Tibial nerve (tissue), 4 donors: Measurements from ENCODE around the gene TIMM23.

ENCODE experiments used
- CTCF ChIP-seq, 5 experiments: fragments of 200-600 bp in 3 of 5; fragments of 450-650 bp in 2 of 5; sonication (generic) in 3 of 5; IDR thresholded peaks; one replicate each; pipeline ENCODE4 v1.5.1; 2016 to 2019; ENCODE audit warnings: antibody characterized with exemption in 5 of 5, mild to moderate bottlenecking in 3 of 5, moderate library complexity in 2 of 5
- EP300 ChIP-seq, 2 donors: sonication (generic); formaldehyde crosslinking; IDR thresholded peaks; one replicate each; pipeline ENCODE4 v1.6.1; 2017; ENCODE audit warnings: antibody characterized with exemption in 2 of 2, mild to moderate bottlenecking in 1 of 2
- POLR2A ChIP-seq, 2 donors: fragments of 450-650 bp; IDR thresholded peaks; one replicate each; pipeline ENCODE4 v1.6.1; 2017; ENCODE audit warnings: antibody characterized with exemption in 2 of 2, mild to moderate bottlenecking in 2 of 2, moderate library complexity in 2 of 2

- TF ChIP-seq EP300 (IDR thresholded peaks at IDR 0.05) (no peak), POLR2A (IDR thresholded peaks at IDR 0.05) (no peak), CTCF (IDR thresholded peaks at IDR 0.05) (no peak)
Observed at GRCh38 chr10:46033602-46034011, 61.3 kb downstream of the TIMM23 start.
